Endothelial cell of umbilical vein (primary cell): ENCODE measurements around the gene CTBP2.

ENCODE experiments used
- FOS ChIP-seq: IDR thresholded peaks from 2 replicates; pipeline ENCODE4 v1.6.1; 2011; ENCODE audit warnings: mild to moderate bottlenecking, low read length, moderate library complexity, borderline replicate concordance; ENCODE audit not compliant: insufficient read depth
- TF ChIP-seq, protein P1 (sequence below): IDR thresholded peaks from 2 replicates; pipeline ENCODE4 v1.6.1; 2011; ENCODE audit not compliant: insufficient read depth, insufficient read length
- TF ChIP-seq, protein P2 (sequence below), 2 donors: IDR thresholded peaks; 1 replicate in 1 of 2; 2 replicates in 1 of 2; pipeline ENCODE4 v1.5.1; 2011; ENCODE audit warnings: low read length in 2 of 2, mild to moderate bottlenecking in 2 of 2, moderate library complexity in 2 of 2, control low read depth in 1 of 2, inconsistent platforms in 1 of 2, low read depth in 1 of 2; ENCODE audit not compliant: insufficient read depth in 1 of 2; ENCODE audit errors: extremely low read depth in 1 of 2

- no peak for TF ChIP-seq FOS
- TF ChIP-seq, protein P1, sequence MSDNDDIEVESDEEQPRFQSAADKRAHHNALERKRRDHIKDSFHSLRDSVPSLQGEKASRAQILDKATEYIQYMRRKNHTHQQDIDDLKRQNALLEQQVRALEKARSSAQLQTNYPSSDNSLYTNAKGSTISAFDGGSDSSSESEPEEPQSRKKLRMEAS = no peak
- TF ChIP-seq, protein P2, sequence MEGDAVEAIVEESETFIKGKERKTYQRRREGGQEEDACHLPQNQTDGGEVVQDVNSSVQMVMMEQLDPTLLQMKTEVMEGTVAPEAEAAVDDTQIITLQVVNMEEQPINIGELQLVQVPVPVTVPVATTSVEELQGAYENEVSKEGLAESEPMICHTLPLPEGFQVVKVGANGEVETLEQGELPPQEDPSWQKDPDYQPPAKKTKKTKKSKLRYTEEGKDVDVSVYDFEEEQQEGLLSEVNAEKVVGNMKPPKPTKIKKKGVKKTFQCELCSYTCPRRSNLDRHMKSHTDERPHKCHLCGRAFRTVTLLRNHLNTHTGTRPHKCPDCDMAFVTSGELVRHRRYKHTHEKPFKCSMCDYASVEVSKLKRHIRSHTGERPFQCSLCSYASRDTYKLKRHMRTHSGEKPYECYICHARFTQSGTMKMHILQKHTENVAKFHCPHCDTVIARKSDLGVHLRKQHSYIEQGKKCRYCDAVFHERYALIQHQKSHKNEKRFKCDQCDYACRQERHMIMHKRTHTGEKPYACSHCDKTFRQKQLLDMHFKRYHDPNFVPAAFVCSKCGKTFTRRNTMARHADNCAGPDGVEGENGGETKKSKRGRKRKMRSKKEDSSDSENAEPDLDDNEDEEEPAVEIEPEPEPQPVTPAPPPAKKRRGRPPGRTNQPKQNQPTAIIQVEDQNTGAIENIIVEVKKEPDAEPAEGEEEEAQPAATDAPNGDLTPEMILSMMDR (IDR thresholded peaks at IDR 0.05; ENCODE audit: extremely low read depth in 1 of 2, insufficient read depth in 1 of 2, low read depth in 1 of 2, low read length in 2 of 2) = no peak
These were observed 73.0 kb downstream of the CTBP2 start for GRCh38 chr10:125087191-125087896.
